Measurements from ENCODE around the gene SSH2.

DNA sequence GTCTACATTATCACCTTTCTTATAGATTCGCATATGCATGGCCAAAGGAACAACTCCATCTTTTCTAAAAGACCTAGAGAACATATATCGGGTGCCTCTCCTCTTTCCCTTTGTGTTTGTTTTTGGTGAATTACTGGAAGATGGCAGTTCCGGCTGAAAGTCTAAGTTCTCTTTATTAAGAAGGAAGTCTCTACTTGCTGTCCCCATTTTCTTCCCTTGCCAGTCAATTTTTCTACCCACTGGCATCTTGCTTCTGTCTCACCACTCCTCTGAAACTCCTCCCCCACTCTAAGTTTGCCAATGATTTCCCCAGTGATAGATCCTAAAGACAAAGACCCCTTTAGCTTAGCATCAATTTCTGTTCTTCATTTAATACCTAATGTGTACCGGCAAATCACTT lies 213.5 kb downstream of the SSH2 start:
- TF ChIP-seq POLR2AphosphoS5 (IDR thresholded peaks at IDR 0.05; ENCODE audit: borderline replicate concordance, low read depth, low read length) (no peak), EZH2 (IDR thresholded peaks at IDR 0.05) (no peak)
